ENCODE data around the gene SFMBT2. TPM values are rescaled to one million over a fixed set of nuclear protein-coding genes. Genes with fewer than 3 reads are reported as not detected.

SFMBT2 gene
- total RNA-seq, 2 donors from 2014 or later: 25.6 to 32.1 TPM

DNA sequence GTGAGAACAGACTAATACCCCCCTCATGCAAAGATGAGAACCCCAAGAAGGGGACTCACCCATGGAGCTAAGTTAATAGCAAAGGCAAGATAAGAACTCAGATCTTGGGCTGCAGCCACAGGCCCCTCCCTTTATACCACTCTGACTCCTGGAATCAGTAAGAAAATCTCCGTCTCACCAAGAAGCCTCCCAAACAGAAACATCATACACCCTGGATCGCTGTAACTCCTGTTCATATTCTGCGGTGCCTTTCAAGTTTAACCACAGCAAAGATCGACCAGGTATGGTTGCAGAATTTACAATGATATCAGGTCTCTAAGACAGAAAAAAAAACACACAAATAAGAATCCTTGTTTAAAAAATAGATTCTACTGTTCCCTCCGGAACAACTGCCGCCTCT, 47.1 kb downstream of the SFMBT2 start:
- ATAC-seq (peak; percentile 50 to 68), DNase-seq (ENCODE audit: low spot score in 2 of 2) (no peak)
- Mint-ChIP-seq H3K36me3 (peaks cover 56 to 88% of the 10 kb centered on the region in 2 donors), H3K9me3 (peaks cover 2 to 5% of the 10 kb centered on the region in 2 donors), H3K27ac (peak overlapping the region; percentile 24 to 36)

DNA sequence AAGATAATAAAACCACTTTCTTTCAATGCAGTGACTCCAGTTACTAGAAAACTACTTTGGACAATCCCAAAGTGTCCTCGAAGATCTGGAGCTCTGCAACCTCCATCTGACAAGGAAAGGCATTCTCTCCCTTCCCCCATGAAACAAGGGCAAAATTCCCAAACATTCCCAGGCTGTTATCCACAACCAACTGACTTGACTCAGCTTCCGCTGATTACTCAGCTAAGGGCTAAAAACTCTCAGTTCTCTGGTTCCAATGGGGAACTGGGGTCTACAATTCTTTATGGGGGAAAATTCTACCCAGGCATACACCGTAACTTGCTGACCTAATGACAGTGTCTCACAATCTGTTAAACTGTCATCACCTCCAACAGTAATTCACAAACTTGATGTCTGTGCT, 48.4 kb downstream of the SFMBT2 start:
- peaks cover 7 to 8% of the 10 kb centered on the region in 2 donors for H3K9me3 Mint-ChIP-seq

GRCh38 chr10:7361316-7361715, 49.5 kb downstream of the SFMBT2 start:
- Mint-ChIP-seq H3K36me3 (peaks cover 54 to 92% of the 10 kb centered on the region in 2 donors), H3K27ac (peak overlapping the region in 1 of 2 donors; percentile 65), H3K9me3 (peaks cover 7 to 8% of the 10 kb centered on the region in 2 donors)
- ATAC-seq: no peak
- no peak for DNase-seq (ENCODE audit: low spot score in 2 of 2)

More for the DNA sequence above, 48.4 kb downstream of the SFMBT2 start:
- H3K27ac Mint-ChIP-seq: no peak overlapping the region
- DNase-seq (ENCODE audit: low spot score in 2 of 2) (no peak), ATAC-seq (no peak)
- H3K36me3 Mint-ChIP-seq: peaks cover 58 to 87% of the 10 kb centered on the region in 2 donors

GRCh38 chr10:7359954-7360353, 50.9 kb downstream of the SFMBT2 start:
- no peak for ATAC-seq
- DNase-seq (ENCODE audit: low spot score in 2 of 2): no peak
- peaks cover 53 to 80% of the 10 kb centered on the region in 2 donors for H3K36me3 Mint-ChIP-seq
- peaks cover 7 to 8% of the 10 kb centered on the region in 2 donors for H3K9me3 Mint-ChIP-seq
- H3K27ac Mint-ChIP-seq: peak overlapping the region in 1 of 2 donors; percentile 6

DNA sequence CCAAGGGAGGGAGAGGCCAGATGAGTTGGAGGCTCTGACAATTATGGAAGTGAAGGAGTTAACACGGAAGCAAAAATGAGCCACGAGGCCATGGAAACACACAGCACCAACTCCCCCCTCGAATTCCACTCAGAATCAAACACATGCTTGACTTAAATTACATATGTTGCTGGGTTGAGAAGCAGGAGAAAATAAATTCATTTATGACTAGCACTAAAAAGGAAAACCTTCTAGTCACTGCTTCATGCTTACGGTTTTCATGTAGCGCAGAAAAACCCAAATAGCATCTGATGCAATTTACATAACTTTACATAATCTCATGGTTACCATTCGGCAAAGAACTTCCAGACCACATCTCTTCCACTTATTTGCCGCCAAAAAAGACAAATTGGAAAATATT, 51.5 kb downstream of the SFMBT2 start:
- peaks cover 48 to 74% of the 10 kb centered on the region in 2 donors for H3K36me3 Mint-ChIP-seq
- H3K9me3 Mint-ChIP-seq: peaks cover 7 to 8% of the 10 kb centered on the region in 2 donors
- no peak for DNase-seq (ENCODE audit: low spot score in 2 of 2)
- H3K27ac Mint-ChIP-seq: no peak overlapping the region
- ATAC-seq: no peak

- no peak for ATAC-seq
- peaks cover 26 to 61% of the 10 kb centered on the region in 2 donors for H3K36me3 Mint-ChIP-seq
- H3K9me3 Mint-ChIP-seq: peaks cover 7 to 8% of the 10 kb centered on the region in 2 donors
- DNase-seq (ENCODE audit: low spot score in 2 of 2): no peak
- peak overlapping the region in 1 of 2 donors; percentile 24 for H3K27ac Mint-ChIP-seq
Observed at GRCh38 chr10:7357193-7357592, 53.6 kb downstream of the SFMBT2 start.

GRCh38 chr10:7354330-7355047, 56.3 kb downstream of the SFMBT2 start:
- H3K9me3 Mint-ChIP-seq: peaks cover 7 to 14% of the 10 kb centered on the region in 2 donors

GRCh38 chr10:7351894-7352293, 58.9 kb downstream of the SFMBT2 start:
- no peak for DNase-seq (ENCODE audit: low spot score in 2 of 2)
- Mint-ChIP-seq H3K36me3 (peaks cover 18 to 45% of the 10 kb centered on the region in 2 donors), H3K9me3 (peaks cover 0 to 6% of the 10 kb centered on the region in 2 donors), H3K27ac (peak overlapping the region in 1 of 2 donors; percentile 79)
- ATAC-seq: no peak

More at GRCh38 chr10:7354330-7355047, 56.3 kb downstream of the SFMBT2 start:
- H3K27ac Mint-ChIP-seq: peak overlapping the region in 1 of 2 donors; percentile 8
- peak in 1 of 2 donors; percentile 15 for DNase-seq (ENCODE audit: low spot score in 2 of 2)
- H3K36me3 Mint-ChIP-seq: peaks cover 30 to 59% of the 10 kb centered on the region in 2 donors
- peak; percentile 64 to 67 for ATAC-seq

GRCh38 chr10:7350541-7351195, 60.2 kb downstream of the SFMBT2 start:
- no peak for DNase-seq (ENCODE audit: low spot score in 2 of 2)
- Mint-ChIP-seq H3K27ac (no peak overlapping the region), H3K36me3 (peaks cover 25 to 49% of the 10 kb centered on the region in 2 donors), H3K9me3 (peaks cover 5 to 6% of the 10 kb centered on the region in 2 donors)
- no peak for ATAC-seq

DNA sequence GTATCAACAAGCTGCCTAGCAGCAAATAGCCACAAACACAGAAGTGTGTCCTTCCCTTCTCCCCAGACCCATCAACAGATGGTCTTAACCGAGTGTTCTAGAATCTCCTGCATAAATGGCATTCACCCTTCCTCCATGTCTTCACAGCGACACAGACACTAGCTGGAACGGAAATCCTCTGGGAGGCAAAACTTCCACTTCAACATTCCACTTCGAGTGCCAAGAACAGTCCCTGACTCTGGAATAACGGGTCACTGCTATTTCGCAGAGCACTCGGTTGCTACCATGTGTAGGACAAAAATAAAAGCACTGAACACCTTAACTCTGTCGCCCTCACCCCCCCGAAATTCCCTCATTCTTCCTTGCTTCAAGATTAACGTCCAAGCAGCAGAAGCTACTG, 65.1 kb downstream of the SFMBT2 start:
- DNase-seq (ENCODE audit: low spot score in 2 of 2): no peak
- Mint-ChIP-seq H3K36me3 (peaks cover 30 to 65% of the 10 kb centered on the region in 2 donors), H3K27ac (no peak overlapping the region), H3K9me3 (peaks cover 5 to 23% of the 10 kb centered on the region in 2 donors)
- ATAC-seq: no peak

DNA sequence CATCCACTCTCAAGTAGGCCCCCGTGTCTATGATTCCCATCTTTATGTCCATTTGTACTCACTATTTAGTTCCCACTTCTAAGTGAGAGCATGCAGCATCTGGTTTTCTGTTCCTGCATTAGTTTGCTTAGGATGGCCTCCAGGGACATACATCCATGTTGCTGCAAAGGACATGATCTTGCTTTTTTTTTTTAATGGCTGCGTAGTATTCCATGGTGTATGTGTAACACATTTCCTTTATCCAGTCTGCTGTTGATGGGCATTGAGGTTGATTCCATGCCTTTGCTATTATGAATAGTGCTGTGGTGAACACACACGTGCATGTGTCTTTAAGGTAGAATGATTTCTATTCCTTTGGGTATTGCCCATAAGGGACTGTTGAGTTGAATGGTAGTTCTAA, 67.8 kb downstream of the SFMBT2 start:
- peaks cover 5 to 17% of the 10 kb centered on the region in 2 donors for H3K9me3 Mint-ChIP-seq
- peaks cover 19 to 58% of the 10 kb centered on the region in 2 donors for H3K36me3 Mint-ChIP-seq
- no peak for ATAC-seq
- no peak for DNase-seq (ENCODE audit: low spot score in 2 of 2)
- no peak overlapping the region for H3K27ac Mint-ChIP-seq

DNA sequence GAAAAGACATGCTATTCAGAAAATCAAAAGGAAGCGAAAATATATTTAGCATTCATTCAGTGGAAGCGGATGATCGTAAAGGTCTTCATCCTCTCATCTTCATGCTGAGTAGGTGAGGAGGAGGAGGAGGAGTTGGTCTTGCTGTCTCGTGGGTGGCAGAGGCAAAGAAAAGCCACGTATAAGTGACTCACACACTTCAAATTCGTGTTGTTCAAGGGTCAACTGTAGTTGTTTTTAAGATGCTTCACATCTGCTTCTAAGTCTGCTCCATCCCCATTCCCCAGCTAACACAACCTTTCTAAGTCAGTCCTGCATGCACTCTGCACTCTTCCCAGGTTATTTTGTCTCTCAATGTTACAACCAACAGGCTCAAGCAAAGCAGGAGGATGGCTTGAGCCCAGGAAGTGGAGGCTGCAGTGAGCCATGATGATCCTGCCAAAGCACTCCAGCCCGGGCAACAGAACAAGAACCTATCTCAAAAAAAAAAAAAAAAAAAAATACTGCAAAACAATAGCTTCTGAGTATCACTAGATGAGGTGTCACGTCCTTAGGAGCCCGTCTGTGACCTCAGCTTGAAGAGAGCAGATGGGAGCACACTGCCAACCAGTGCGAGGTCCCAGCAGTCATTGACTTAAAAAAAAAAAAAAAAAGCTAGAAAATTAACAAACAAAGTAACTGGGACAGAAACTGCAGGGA, 70.5 kb downstream of the SFMBT2 start:
- Mint-ChIP-seq H3K27ac (peak overlapping the region in 1 of 2 donors; percentile 92), H3K36me3 (peaks cover 17 to 64% of the 10 kb centered on the region in 2 donors)
- ATAC-seq: peak in 1 of 2 donors; percentile 33

GRCh38 chr10:7339510-7339909, 71.3 kb downstream of the SFMBT2 start:
- Mint-ChIP-seq H3K36me3 (peaks cover 17 to 63% of the 10 kb centered on the region in 2 donors), H3K27ac (no peak overlapping the region), H3K9me3 (peaks cover 0 to 20% of the 10 kb centered on the region in 2 donors)
- ATAC-seq (no peak), DNase-seq (ENCODE audit: low spot score in 2 of 2) (no peak)

More for the DNA sequence above, 70.5 kb downstream of the SFMBT2 start:
- no peak for DNase-seq (ENCODE audit: low spot score in 2 of 2)
- peaks cover 0 to 20% of the 10 kb centered on the region in 2 donors for H3K9me3 Mint-ChIP-seq

- ATAC-seq (peak; percentile 60 to 66), DNase-seq (ENCODE audit: low spot score in 2 of 2) (no peak)
- peaks cover 14 to 61% of the 10 kb centered on the region in 2 donors for H3K36me3 Mint-ChIP-seq
- H3K9me3 Mint-ChIP-seq: peaks cover 0 to 10% of the 10 kb centered on the region in 2 donors
- H3K27ac Mint-ChIP-seq: peak overlapping the region; percentile 20 to 32
Observed at GRCh38 chr10:7338469-7338868, 72.4 kb downstream of the SFMBT2 start.

- Mint-ChIP-seq H3K9me3 (peaks cover 0 to 3% of the 10 kb centered on the region in 2 donors), H3K36me3 (peaks cover 14 to 52% of the 10 kb centered on the region in 2 donors), H3K27ac (peak overlapping the region; percentile 17 to 20)
- ATAC-seq (peak; percentile 70 to 76), DNase-seq (ENCODE audit: low spot score in 2 of 2) (peak in 1 of 2 donors; percentile 20)
Observed at GRCh38 chr10:7337431-7338171, 73.2 kb downstream of the SFMBT2 start.

GRCh38 chr10:7335977-7336376, 74.9 kb downstream of the SFMBT2 start:
- Mint-ChIP-seq H3K27ac (peak overlapping the region in 1 of 2 donors; percentile 31), H3K9me3 (peaks cover 0 to 6% of the 10 kb centered on the region in 2 donors), H3K36me3 (peaks cover 22 to 55% of the 10 kb centered on the region in 2 donors)
- DNase-seq (ENCODE audit: low spot score in 2 of 2) (no peak), ATAC-seq (no peak)

Data from activated naive CD4-positive, alpha-beta T cell treated with anti-CD3 and anti-CD28 coated beads, Interleukin-2, amount 50 U/mL, for 72 hours (primary cell).